ENCODE results near the gene FAM111A.
A peak's percentile ranks its signal among the peaks of the same experiment; 100 is the strongest.
"Not testable (repeated sequence)": the region's sequence is repeated elsewhere in the genome, so short reads cannot be mapped to it uniquely, and the experiment has no call there.

Gene FAM111A

DNA sequence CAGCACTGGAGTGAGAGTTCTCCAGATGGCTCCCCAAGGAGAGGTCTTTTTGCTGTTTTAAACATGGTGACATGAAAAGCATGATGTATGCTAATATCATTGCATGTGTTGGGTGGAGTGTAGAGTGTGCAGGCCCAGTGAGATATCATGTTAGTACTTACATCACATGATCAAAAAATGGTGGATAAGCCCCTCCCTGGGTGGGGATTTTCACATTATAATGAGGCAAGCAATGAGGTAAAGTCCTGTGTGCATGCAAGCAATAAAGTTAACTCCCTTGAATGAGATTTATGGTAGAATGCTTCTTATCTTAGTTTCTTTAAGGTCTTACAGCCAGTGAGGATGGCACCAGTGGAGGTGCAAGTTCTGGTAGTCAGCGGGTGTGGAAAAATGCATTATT is 27.1 kb upstream of the FAM111A start:
- Mint-ChIP-seq H3K36me3 (ENCODE audit: insufficient read depth) (peaks cover 3% of the 10 kb centered on the region), H3K27me3 (no peaks in the 10 kb centered on the region), H3K4me3 (no peak overlapping the region), H3K4me1 (no peaks in the 10 kb centered on the region), H3K9me3 (peaks cover 7% of the 10 kb centered on the region), H3K27ac (ENCODE audit: low read depth) (no peak overlapping the region)
- no peak for DNase-seq (ENCODE audit: low spot score in 2 of 2)
- ATAC-seq (replicated peaks; ENCODE audit: extremely low read depth, poor library complexity, severe bottlenecking): no peak

DNA sequence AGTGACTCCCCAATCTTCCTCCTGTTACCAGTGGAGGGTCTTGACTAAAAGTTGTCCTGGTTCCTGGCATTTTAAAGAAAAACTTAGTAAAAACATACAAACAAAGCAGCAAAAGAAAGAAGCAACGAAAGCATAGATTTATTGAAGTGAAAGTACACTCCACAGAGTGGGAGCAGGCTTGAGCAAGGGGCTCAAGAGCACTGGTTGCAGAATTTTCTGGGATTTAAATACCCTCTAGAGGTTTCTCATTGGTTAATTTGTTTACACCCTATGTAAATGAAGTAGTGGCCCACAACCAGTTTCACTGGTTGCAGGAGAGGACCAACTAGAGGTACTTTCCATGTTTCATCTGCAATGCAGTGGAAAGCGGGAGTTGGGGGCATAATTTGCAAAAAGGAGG is 24.9 kb upstream of the FAM111A start:
- DNase-seq (ENCODE audit: low spot score in 2 of 2): no peak
- H3K9me3 Mint-ChIP-seq: peaks cover 7% of the 10 kb centered on the region
- no peak overlapping the region for H3K4me3 Mint-ChIP-seq
- no peaks in the 10 kb centered on the region for H3K27me3 Mint-ChIP-seq
- H3K27ac Mint-ChIP-seq (ENCODE audit: low read depth): no peak overlapping the region
- peaks cover 3% of the 10 kb centered on the region for H3K36me3 Mint-ChIP-seq (ENCODE audit: insufficient read depth)
- H3K4me1 Mint-ChIP-seq: no peaks in the 10 kb centered on the region
- no peak for ATAC-seq (replicated peaks; ENCODE audit: extremely low read depth, poor library complexity, severe bottlenecking)

DNA sequence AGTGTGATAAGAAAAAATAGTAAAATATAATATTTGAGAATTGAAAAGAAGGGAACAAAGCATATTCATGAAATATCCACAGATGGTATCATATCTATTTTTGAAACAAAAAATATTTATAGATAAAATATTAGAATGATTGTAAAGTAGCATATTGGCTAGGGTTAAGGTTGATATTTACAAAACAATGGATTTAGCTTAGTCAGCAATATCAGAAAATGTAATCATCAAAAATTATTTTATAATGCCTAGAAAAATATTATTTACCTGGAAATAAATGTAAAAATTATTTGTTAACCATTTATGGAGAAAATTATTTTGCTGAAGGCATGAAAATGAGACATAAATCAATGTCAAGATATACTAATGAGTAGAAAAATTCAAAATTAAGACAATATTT is 22.8 kb upstream of the FAM111A start:
- H3K36me3 Mint-ChIP-seq (ENCODE audit: insufficient read depth): peaks cover 2% of the 10 kb centered on the region
- DNase-seq (ENCODE audit: low spot score in 2 of 2) (no peak), ATAC-seq (replicated peaks; ENCODE audit: extremely low read depth, poor library complexity, severe bottlenecking) (no peak)
- no peaks in the 10 kb centered on the region for H3K27me3 Mint-ChIP-seq
- H3K4me3 Mint-ChIP-seq: no peak overlapping the region
- peaks cover 7% of the 10 kb centered on the region for H3K9me3 Mint-ChIP-seq
- no peaks in the 10 kb centered on the region for H3K4me1 Mint-ChIP-seq
- no peak overlapping the region for H3K27ac Mint-ChIP-seq (ENCODE audit: low read depth)

DNA sequence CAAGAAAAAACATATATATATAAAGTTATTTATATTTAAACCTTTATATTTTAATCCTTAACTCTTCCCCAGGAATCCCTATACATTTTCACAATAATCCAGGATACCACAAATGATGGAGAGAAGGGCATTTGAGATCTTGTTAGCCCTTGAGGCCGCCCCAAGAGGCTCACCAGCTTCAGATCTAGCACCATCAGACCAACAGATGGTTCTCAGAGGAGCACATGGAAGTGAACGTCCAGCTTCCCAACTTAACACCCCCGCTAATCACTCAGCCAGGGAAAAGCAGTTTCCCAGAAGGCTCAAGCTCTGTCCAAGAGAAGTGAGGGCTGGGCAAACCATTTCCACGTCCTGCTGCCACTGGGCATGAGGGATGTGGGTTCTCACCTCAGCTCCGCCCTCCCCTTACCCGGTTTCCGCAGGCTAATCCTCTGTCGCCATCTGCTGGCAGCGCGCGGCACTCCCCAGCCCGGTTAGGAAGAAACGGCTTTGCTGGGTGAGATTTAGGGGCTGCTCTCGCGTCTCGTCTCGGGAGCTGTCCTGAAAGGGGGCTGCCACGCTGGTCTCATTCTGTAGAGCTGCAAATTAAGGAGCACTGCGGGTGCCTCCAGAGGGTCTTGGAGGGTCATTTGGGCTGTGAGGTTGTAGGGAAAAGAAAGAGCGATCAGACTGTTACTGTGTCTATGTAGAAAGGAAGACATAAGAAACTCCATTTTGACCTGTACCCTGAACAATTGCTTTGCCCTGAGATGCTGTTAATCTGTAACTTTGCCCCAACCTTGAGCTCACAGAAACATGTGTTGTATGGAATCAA is 6.8 kb upstream of the FAM111A start:
- H3K9me3 Mint-ChIP-seq: peaks cover 2% of the 10 kb centered on the region
- peak overlapping the region; percentile 25 for H3K4me3 Mint-ChIP-seq
- ATAC-seq (replicated peaks; ENCODE audit: extremely low read depth, poor library complexity, severe bottlenecking): peak; percentile 99
- peak; percentile 77 to 92 for DNase-seq (ENCODE audit: low spot score in 2 of 2)
- H3K4me1 Mint-ChIP-seq: peaks cover 12% of the 10 kb centered on the region
- H3K36me3 Mint-ChIP-seq (ENCODE audit: insufficient read depth): peaks cover 24% of the 10 kb centered on the region
- peak overlapping the region; percentile 17 for H3K27ac Mint-ChIP-seq (ENCODE audit: low read depth)
- no peaks in the 10 kb centered on the region for H3K27me3 Mint-ChIP-seq

DNA sequence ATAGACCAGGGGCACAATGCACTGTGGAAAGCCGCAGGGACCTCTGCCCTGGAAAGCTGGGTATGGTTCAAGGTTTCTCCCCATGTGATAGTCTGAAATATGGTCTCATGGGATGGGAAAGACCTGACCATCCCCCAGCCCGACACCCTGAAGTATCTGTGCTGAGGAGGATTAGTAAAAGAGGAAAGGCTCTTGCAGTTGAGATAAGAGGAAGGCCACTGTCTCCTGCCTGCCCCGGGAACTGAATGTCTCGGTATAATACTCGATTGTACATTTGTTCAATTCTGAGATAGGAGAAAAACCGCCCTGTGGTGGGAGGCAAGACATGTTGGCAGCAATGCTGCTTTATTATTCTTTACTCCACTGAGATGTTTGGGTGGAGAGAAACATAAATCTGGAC is 6.1 kb upstream of the FAM111A start:
- not testable (repeated sequence) for ATAC-seq (replicated peaks; ENCODE audit: extremely low read depth, poor library complexity, severe bottlenecking); DNase-seq (ENCODE audit: low spot score in 2 of 2); H3K4me3 Mint-ChIP-seq; H3K27me3 Mint-ChIP-seq; H3K9me3 Mint-ChIP-seq; H3K27ac Mint-ChIP-seq (ENCODE audit: low read depth)
- Mint-ChIP-seq H3K4me1 (peaks cover 19% of the 10 kb centered on the region), H3K36me3 (ENCODE audit: insufficient read depth) (peaks cover 21% of the 10 kb centered on the region)

DNA sequence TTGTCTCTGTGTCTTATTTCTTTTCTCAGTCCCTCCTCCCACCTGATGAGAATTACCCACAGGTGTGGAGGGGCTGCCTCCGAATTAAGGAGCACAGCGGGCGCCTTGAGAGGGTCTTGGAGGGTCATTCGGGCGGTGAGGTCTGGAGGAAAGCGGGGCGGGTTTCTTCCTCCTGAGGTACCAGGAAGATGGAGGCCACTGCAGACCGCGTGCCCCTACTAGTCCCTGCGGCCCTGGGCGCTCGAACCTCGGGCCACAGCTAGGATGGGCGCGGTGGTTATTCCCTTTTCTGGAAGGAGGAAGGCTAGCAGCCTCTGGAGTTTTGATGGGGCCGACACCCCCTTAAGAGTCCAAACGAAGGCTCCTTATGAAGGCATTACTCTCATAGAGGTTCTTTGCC is 5.5 kb upstream of the FAM111A start:
- Mint-ChIP-seq H3K27me3 (no peaks in the 10 kb centered on the region), H3K36me3 (ENCODE audit: insufficient read depth) (peaks cover 19% of the 10 kb centered on the region), H3K27ac (ENCODE audit: low read depth) (no peak overlapping the region), H3K4me3 (no peak overlapping the region), H3K9me3 (no peaks in the 10 kb centered on the region), H3K4me1 (peaks cover 26% of the 10 kb centered on the region)
- DNase-seq (ENCODE audit: low spot score in 2 of 2) (no peak), ATAC-seq (replicated peaks; ENCODE audit: extremely low read depth, poor library complexity, severe bottlenecking) (no peak)

DNA sequence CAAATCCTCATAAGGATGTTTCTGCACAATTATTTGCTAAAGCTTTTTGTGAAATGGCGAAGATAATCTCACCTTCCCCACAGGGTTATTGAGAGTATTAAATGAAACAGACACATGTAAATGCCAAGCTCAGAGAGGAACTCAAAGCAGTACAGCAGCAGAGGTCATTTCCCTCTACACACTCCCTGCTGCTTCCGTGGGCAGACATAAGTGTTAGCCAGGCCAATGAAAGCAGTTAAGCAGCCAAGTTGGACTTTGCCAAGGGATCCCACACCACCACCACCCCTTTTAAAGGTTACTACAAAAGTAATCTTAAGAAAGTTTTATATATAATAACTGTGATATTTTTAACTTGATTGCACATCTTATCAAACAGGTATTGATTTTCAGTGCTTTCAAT is 4.0 kb upstream of the FAM111A start:
- peaks cover 40% of the 10 kb centered on the region for H3K4me1 Mint-ChIP-seq
- no peak overlapping the region for H3K27ac Mint-ChIP-seq (ENCODE audit: low read depth)
- H3K27me3 Mint-ChIP-seq: no peaks in the 10 kb centered on the region
- ATAC-seq (replicated peaks; ENCODE audit: extremely low read depth, poor library complexity, severe bottlenecking) (no peak), DNase-seq (ENCODE audit: low spot score in 2 of 2) (no peak)
- no peak overlapping the region for H3K4me3 Mint-ChIP-seq
- H3K36me3 Mint-ChIP-seq (ENCODE audit: insufficient read depth): peaks cover 24% of the 10 kb centered on the region
- no peaks in the 10 kb centered on the region for H3K9me3 Mint-ChIP-seq

DNA sequence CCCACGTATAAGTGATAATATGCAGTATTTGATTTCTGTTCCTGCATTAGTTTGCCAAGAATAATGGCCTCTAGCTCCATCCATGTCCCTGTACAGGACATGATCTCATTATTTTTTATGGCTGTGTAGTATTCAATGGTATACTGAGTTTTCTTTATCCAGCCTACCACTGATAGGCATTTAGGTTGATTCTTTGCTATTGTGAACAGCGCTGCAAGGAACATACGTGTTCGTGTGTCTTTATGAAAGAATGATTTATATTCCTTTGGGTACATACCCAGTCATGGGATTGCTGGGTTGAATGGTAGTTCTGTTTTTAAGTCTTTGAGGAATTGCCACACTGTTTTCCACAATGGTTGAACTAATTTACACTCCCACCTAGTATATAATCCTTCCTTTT is 1.5 kb upstream of the FAM111A start:
- H3K9me3 Mint-ChIP-seq: no peaks in the 10 kb centered on the region
- peaks cover 57% of the 10 kb centered on the region for H3K4me1 Mint-ChIP-seq
- ATAC-seq (replicated peaks; ENCODE audit: extremely low read depth, poor library complexity, severe bottlenecking) (no peak), DNase-seq (ENCODE audit: low spot score in 2 of 2) (no peak)
- H3K36me3 Mint-ChIP-seq (ENCODE audit: insufficient read depth): peaks cover 22% of the 10 kb centered on the region
- peak overlapping the region; percentile 95 for H3K4me3 Mint-ChIP-seq
- peak overlapping the region; percentile 92 for H3K27ac Mint-ChIP-seq (ENCODE audit: low read depth)
- H3K27me3 Mint-ChIP-seq: no peaks in the 10 kb centered on the region

DNA sequence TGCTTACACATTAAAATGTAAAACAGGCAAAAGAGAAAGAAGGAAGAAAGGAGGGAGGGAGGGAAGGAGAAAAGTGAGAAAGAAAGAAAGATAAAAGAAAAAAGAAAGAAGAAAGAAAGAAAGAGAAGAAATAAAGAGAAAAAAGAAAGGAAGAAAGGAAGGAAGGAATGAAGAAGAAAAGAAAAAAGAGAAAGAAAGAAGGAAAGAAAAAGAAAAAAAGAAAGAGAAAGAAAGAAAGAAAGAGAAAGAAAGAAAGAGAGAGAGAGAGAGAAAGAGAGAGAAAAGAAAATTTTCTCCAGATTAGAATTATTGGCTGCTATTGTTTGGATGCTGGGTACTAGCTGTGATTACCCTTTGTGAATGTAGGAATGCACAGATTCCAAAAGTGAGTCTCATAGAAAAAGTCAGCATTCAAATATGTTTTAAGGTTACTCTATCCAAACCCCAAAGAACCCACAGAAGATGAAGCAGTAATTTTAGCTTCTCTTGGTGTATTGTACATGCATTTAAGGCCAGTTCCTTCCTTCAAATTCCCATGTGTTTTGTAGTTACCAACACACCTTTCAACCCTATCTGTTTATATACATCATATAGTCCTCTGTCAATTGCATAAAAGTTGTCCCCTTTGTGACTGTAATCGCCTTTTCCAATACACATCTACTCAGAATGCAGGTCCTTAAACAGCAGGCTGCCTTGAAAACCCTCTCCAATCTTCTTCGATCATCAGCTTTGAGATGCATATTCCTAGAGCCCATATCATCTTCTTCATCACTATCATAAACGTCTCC is 789 bp upstream of the FAM111A start:
- peaks cover 22% of the 10 kb centered on the region for H3K36me3 Mint-ChIP-seq (ENCODE audit: insufficient read depth)
- DNase-seq (ENCODE audit: low spot score in 2 of 2): no peak
- H3K27me3 Mint-ChIP-seq: no peaks in the 10 kb centered on the region
- H3K4me3 Mint-ChIP-seq: peak overlapping the region; percentile 95
- H3K9me3 Mint-ChIP-seq: no peaks in the 10 kb centered on the region
- H3K4me1 Mint-ChIP-seq: peaks cover 59% of the 10 kb centered on the region
- ATAC-seq (replicated peaks; ENCODE audit: extremely low read depth, poor library complexity, severe bottlenecking): no peak
- H3K27ac Mint-ChIP-seq (ENCODE audit: low read depth): peak overlapping the region; percentile 92

DNA sequence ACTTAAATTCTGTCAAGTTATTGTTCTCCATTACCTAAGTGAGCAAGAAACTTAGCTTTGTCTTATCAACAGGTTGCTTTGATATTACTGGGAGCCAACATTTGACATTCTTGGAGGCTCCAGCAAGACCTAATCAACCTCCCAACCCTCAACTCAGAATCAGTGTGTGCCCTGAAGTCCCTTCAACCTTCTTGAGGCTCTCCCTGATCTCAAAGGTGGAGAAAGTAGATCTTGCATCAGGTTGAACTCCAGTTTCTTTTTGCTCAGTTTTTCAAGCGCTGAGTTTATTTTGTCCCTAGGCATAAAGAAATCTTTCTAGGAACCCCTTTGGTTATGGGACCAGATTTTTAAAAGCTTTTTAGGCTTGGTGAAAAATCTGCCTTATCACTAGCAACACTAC is 1.4 kb downstream of the FAM111A start:
- Mint-ChIP-seq H3K36me3 (ENCODE audit: insufficient read depth) (peaks cover 22% of the 10 kb centered on the region), H3K4me3 (peak overlapping the region; percentile 95), H3K4me1 (peaks cover 68% of the 10 kb centered on the region), H3K27ac (ENCODE audit: low read depth) (peak overlapping the region; percentile 92), H3K27me3 (no peaks in the 10 kb centered on the region), H3K9me3 (no peaks in the 10 kb centered on the region)
- ATAC-seq (replicated peaks; ENCODE audit: extremely low read depth, poor library complexity, severe bottlenecking) (no peak), DNase-seq (ENCODE audit: low spot score in 2 of 2) (no peak)

DNA sequence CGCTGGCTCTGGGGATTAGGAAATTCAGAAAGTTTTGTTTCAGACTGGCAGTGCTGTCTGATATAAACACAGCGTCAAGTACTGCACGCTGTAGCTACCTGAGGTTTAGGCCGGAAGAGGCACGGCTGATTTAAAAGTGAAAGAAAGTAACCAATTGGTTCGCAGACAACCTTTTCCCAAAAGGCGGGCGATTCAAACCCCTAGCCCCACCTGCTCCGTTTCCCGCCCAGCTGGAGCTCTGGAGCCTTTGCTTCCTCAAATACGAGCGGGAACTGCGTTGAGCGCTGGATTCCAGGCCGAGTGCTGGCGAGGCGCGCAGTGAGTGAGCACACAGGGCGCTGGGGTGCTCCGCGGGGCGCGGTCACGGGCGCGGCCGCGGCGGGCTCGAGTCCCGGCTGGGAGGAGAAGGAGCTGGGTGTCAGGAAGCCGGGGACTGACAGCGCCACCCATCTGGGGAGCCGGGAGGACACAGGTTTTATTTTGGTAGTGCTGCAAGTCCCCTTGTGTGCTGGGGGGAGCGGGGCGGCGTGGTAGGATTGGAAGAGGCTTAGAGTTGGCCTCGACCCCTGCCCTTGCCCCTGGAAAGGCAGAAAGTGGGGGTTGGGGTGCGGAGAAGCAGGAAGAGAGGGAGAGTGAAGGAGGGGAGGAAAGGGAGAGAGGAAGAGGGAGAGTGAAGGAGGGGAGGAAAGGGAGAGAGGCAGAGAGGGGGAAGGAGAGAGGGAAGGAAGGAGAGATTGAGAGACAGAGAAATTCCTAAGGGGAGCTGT is 2.1 kb downstream of the FAM111A start:
- peaks cover 25% of the 10 kb centered on the region for H3K36me3 Mint-ChIP-seq (ENCODE audit: insufficient read depth)

DNA sequence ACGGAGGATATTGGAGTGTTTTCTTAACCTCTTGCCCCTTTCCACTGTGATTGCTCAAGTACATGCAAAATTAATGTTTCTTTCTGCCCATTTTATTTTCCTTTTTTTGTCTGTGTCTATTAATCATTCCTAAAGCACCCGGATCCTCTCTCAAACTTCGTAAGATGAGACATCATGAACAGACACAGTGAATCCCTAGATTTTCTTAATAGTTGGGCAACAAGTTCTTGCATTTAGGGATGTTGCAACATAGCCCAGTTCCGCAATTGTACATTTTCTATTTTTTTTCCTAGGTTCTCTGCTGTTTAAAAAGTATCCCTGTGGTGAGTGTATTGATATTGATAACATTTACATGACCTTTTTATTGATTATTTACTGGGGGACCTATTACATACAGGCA is 2.9 kb downstream of the FAM111A start:
- Mint-ChIP-seq H3K27ac (ENCODE audit: low read depth) (peak overlapping the region; percentile 92), H3K4me1 (peaks cover 72% of the 10 kb centered on the region), H3K4me3 (peak overlapping the region; percentile 95), H3K27me3 (no peaks in the 10 kb centered on the region), H3K36me3 (ENCODE audit: insufficient read depth) (peaks cover 25% of the 10 kb centered on the region), H3K9me3 (no peaks in the 10 kb centered on the region)
- ATAC-seq (replicated peaks; ENCODE audit: extremely low read depth, poor library complexity, severe bottlenecking): no peak
- DNase-seq (ENCODE audit: low spot score in 2 of 2): no peak

More for the DNA sequence above, 2.1 kb downstream of the FAM111A start:
- peak overlapping the region; percentile 92 for H3K27ac Mint-ChIP-seq (ENCODE audit: low read depth)
- ATAC-seq (replicated peaks; ENCODE audit: extremely low read depth, poor library complexity, severe bottlenecking) (peak; percentile 57), DNase-seq (ENCODE audit: low spot score in 2 of 2) (peak; percentile 33 to 48)
- H3K4me3 Mint-ChIP-seq: peak overlapping the region; percentile 95
- peaks cover 72% of the 10 kb centered on the region for H3K4me1 Mint-ChIP-seq
- H3K27me3 Mint-ChIP-seq: no peaks in the 10 kb centered on the region
- H3K9me3 Mint-ChIP-seq: no peaks in the 10 kb centered on the region
